ENCODE data around the gene DALRD3. TPM values are rescaled to one million over a fixed set of nuclear protein-coding genes. Genes with fewer than 3 reads are reported as not detected.

The DALRD3 gene
- total RNA-seq, 1 donor from 2014 or later, result 36.7 TPM

- ATAC-seq (ENCODE audit: low read depth) (no peak), DNase-seq (no peak)
- Mint-ChIP-seq H3K27ac (no peak overlapping the region), H3K9me3 (no peaks in the 10 kb centered on the region), H3K27me3 (no peaks in the 10 kb centered on the region), H3K4me3 (no peak overlapping the region), H3K36me3 (ENCODE audit: low read depth) (peaks cover 80% of the 10 kb centered on the region), H3K4me1 (no peaks in the 10 kb centered on the region)
- TF ChIP-seq, protein P1, sequence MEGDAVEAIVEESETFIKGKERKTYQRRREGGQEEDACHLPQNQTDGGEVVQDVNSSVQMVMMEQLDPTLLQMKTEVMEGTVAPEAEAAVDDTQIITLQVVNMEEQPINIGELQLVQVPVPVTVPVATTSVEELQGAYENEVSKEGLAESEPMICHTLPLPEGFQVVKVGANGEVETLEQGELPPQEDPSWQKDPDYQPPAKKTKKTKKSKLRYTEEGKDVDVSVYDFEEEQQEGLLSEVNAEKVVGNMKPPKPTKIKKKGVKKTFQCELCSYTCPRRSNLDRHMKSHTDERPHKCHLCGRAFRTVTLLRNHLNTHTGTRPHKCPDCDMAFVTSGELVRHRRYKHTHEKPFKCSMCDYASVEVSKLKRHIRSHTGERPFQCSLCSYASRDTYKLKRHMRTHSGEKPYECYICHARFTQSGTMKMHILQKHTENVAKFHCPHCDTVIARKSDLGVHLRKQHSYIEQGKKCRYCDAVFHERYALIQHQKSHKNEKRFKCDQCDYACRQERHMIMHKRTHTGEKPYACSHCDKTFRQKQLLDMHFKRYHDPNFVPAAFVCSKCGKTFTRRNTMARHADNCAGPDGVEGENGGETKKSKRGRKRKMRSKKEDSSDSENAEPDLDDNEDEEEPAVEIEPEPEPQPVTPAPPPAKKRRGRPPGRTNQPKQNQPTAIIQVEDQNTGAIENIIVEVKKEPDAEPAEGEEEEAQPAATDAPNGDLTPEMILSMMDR (IDR thresholded peaks at IDR 0.05), result no peak
- intact Hi-C loops (cut with micrococcal nuclease), result no loop called here
- ChIA-PET POLR2A (no interaction called here), CTCF (no interaction called here)
Observed at GRCh38 chr3:48979451-48979850, 38.9 kb downstream of the DALRD3 start.

DNA sequence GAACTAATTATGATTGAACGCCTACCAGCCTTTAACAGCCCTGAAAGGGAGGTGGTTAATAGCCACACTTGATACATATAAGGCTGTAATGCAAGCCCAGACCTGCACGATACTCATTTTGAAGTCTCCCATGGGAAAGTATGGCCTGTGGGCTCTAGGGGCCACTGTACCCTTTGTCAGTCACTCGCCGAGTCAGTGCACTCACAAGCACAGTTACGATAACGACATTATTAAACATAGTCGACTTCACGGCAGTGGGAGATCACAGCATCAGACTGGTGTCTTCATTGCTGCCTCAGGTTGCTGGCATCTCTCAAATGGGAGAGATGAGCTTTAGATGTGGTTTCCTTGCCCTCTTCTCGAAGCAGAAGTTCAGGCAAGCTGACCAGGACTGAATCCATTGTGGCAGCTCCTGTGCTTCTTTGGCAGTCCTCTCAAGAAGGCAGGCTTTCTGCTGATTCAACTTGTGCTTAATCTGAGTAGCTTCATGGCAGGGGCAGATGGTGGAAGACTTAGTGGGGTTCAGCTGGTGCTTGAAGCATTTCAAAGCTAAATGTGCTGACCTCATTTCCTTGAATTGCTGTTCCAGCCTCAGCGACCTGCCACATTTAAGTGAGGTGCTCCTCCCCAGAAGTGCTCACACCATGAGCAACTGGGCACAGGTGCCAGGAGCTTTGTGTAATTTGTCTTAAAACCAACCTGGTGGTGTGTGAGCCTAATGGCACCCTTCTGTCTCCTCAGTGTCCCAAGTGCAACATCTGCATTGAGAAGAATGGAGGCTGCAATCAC, 44.1 kb downstream of the DALRD3 start:
- no peak overlapping the region for H3K4me3 Mint-ChIP-seq
- H3K4me1 Mint-ChIP-seq, result no peaks in the 10 kb centered on the region
- H3K9me3 Mint-ChIP-seq, result no peaks in the 10 kb centered on the region
- TF ChIP-seq, protein P1 (IDR thresholded peaks at IDR 0.05), result no peak
- no peak overlapping the region for H3K27ac Mint-ChIP-seq
- ChIA-PET CTCF (no interaction called here), POLR2A (interaction anchor here (0.5 kb wide), 2 partner anchors 32 to 1999 kb away, joined by 3 to 8 read pairs; no protein-coding TSS in a partner anchor)
- ATAC-seq (ENCODE audit: low read depth) (no peak), DNase-seq (no peak)
- peaks cover 78% of the 10 kb centered on the region for H3K36me3 Mint-ChIP-seq (ENCODE audit: low read depth)
- intact Hi-C loops (cut with micrococcal nuclease), result no loop called here
- H3K27me3 Mint-ChIP-seq, result no peaks in the 10 kb centered on the region

DNA sequence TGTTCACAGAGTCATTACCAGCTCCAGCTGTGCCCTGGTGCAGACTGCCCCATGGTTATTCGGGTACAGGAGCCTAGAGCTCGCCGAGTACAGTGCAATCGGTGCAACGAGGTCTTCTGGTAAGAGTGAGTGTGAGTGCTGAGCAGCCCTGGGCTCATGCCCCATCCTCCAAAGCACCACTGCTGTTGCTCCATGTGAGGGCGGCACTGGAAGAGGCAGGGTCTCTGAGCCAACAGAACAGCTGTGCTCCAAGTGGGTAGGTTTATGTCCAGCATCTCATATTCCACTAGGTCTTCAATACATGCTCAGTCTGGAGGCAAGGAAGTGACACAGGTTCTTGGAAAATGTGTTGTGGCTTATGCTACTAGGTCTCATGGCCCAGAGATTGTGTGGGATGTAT, 47.8 kb downstream of the DALRD3 start:
- ChIA-PET POLR2A (no interaction called here), CTCF (no interaction called here)
- no peak for ATAC-seq (ENCODE audit: low read depth)
- Mint-ChIP-seq H3K36me3 (ENCODE audit: low read depth) (peaks cover 88% of the 10 kb centered on the region), H3K27me3 (no peaks in the 10 kb centered on the region), H3K4me3 (no peak overlapping the region), H3K27ac (no peak overlapping the region), H3K4me1 (no peaks in the 10 kb centered on the region), H3K9me3 (no peaks in the 10 kb centered on the region)
- intact Hi-C loops (cut with micrococcal nuclease), result no loop called here
- no peak for DNase-seq
- TF ChIP-seq, protein P1 (IDR thresholded peaks at IDR 0.05), result no peak

DNA sequence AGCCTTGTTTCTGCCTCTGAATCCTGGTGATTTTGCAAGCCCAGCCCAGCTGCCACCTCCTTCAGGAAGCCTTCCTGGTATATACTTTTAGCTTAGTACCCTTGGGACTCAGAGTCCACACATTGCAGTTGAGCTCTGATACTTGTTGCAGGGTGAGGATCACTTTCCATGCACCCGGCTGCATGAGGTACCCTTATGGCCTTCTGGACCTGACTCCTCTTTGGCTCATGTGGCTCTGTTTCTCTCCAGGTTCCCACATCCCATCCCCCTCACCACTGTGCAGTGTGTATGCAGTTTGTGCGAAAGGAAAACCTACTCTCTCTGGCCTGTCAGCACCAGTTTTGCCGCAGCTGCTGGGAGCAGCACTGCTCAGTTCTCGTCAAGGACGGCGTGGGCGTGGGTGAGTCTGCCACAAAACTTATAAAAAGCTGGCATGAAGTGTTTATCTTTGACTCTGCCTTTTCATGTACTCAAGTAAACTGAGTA, 51.5 kb downstream of the DALRD3 start:
- intact Hi-C loops (cut with micrococcal nuclease), result no loop called here
- no peaks in the 10 kb centered on the region for H3K4me1 Mint-ChIP-seq
- peaks cover 87% of the 10 kb centered on the region for H3K36me3 Mint-ChIP-seq (ENCODE audit: low read depth)
- CTCF ChIA-PET, result no interaction called here
- no peaks in the 10 kb centered on the region for H3K9me3 Mint-ChIP-seq
- DNase-seq (no peak), ATAC-seq (ENCODE audit: low read depth) (no peak)
- H3K27me3 Mint-ChIP-seq, result no peaks in the 10 kb centered on the region
- H3K4me3 Mint-ChIP-seq, result no peak overlapping the region
- TF ChIP-seq, protein P1 (IDR thresholded peaks at IDR 0.05), result no peak
- POLR2A ChIA-PET, result no interaction called here
- H3K27ac Mint-ChIP-seq, result no peak overlapping the region

DNA sequence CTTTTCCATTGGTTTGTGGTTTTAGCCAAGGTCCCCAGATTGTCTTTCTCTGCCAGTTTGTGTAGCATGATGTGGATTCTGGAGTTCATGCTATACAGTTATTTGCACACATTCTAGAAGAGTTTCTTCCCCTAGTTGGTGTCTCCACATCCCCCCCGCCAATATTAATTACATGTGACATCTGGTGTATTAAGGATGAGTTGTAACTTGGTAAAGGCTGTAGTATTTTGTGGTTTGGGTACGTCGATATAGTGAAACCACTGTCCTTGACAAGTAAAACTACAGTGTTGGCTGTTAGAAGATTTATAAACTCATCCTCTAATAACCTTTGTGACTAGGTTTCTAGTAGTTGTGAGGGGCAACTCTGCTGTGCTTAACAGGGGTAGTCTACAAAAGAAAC, 52.0 kb downstream of the DALRD3 start:
- Mint-ChIP-seq H3K36me3 (ENCODE audit: low read depth) (peaks cover 87% of the 10 kb centered on the region), H3K9me3 (no peaks in the 10 kb centered on the region), H3K27me3 (no peaks in the 10 kb centered on the region), H3K27ac (no peak overlapping the region), H3K4me3 (no peak overlapping the region), H3K4me1 (no peaks in the 10 kb centered on the region)
- no peak for ATAC-seq (ENCODE audit: low read depth)
- ChIA-PET POLR2A (no interaction called here), CTCF (no interaction called here)
- intact Hi-C loops (cut with micrococcal nuclease), result no loop called here
- TF ChIP-seq, protein P1 (IDR thresholded peaks at IDR 0.05), result no peak
- no peak for DNase-seq

Other genes starting within 250 kb of the DALRD3 start
- gene PRKAR2A, start 170.7 kb downstream of the DALRD3 start, total RNA-seq, result 27.4 and 28.0 TPM in 2 replicates
- gene SLC25A20, start 119.7 kb downstream of the DALRD3 start, total RNA-seq, result 9.9 and 11.0 TPM in 2 replicates
- 96.6 and 112 TPM in 2 replicates for gene ARIH2, start 99.7 kb downstream of the DALRD3 start, total RNA-seq
- 26.0 and 34.4 TPM in 2 replicates for gene P4HTM, start 28.3 kb downstream of the DALRD3 start, total RNA-seq
- gene WDR6, start 11.2 kb downstream of the DALRD3 start, total RNA-seq, result 205 and 250 TPM in 2 replicates
- gene NDUFAF3, start 3.5 kb upstream of the DALRD3 start, total RNA-seq, result 86.3 and 86.5 TPM in 2 replicates
- 387 and 414 TPM in 2 replicates for gene IMPDH2, start 10.8 kb upstream of the DALRD3 start, total RNA-seq
- 142 and 155 TPM in 2 replicates for gene QRICH1, start 75.5 kb upstream of the DALRD3 start, total RNA-seq
- 321 and 342 TPM in 2 replicates for gene QARS1, start 86.2 kb upstream of the DALRD3 start, total RNA-seq
- gene USP19, start 102.2 kb upstream of the DALRD3 start, total RNA-seq, result 62.0 and 75.3 TPM in 2 replicates
- not detected in 2 replicates for gene LAMB2, start 114.5 kb upstream of the DALRD3 start, total RNA-seq
- 28.3 and 28.9 TPM in 2 replicates for gene CCDC71, start 147.8 kb upstream of the DALRD3 start, total RNA-seq
- 1.1 and 1.2 TPM in 2 replicates for gene KLHDC8B, start 153.0 kb upstream of the DALRD3 start, total RNA-seq

Measured in activated B cell treated with CpG ODN at 0.5 μM for 24 hours (primary cell).